Activated naive CD4-positive, alpha-beta T cell treated with anti-CD3 and anti-CD28 coated beads, Interleukin-2, amount 50 U/mL, for 16 hours (primary cell): ENCODE results near the gene NFIB.

Experiments used
- DNase-seq: peaks from one replicate; pipeline ENCODE4 v3.0.0-alpha.2; 2020

The NFIB gene

DNA sequence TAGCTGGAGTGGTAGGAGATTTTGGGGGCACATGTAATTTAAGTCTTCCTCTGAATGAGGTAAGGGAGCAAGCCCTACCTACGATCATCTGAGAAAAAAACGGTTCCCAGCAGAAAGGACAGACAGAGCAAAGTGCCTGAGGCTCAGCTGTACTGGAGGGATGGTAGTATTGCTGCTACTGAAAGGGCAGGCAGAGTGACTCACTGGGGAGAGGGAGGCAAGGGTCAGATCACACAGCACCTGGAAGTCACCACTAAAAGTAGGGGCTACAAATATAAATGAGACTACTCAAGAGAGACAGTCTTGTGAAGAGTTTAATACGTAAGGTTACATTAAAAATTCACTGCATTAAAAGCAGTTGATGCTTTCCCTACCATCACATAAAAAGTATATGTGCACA, 75.9 kb downstream of the NFIB start:
- no peak for DNase-seq

DNA sequence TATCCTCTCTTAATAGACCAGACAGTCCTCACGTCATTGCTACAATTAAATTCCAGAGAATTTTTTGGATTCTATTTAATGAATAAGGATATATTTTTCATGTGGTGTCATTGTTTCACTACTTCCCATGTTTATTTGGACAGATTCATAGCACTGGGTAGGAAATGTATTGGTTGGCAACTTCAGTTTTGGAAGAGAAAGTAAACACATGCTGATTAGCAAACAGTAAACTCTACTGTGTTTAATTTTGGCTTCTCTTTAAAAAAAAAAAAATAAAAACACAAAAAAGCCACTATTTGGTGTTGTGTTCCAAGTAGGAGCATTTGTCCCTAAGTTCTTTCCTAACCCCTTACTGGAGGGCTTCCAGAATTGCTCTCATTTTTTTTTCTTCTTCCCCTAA, 77.3 kb downstream of the NFIB start:
- DNase-seq, result no peak

DNA sequence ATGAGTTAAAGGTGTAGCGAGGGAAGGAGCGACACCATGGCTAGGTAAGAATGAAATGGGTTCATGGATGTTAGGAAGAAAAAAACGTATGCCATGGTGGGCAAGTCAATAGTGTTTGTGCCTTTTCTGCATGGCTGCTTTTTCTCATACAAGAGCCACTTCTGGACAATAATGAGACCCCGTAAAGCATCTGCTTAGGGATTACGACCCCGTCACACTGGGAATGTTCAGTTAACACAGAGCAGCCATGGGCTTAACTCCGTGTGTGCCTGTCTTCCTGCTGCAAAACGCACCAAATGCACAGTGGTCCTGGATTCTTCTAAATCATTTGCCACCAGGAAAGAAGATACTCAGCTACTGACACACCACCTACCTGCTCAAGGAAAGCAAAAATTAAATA, 81.8 kb downstream of the NFIB start:
- DNase-seq, result no peak

- DNase-seq, result no peak
Measured at GRCh38 chr9:14231196-14231990, 82.5 kb downstream of the NFIB start.

GRCh38 chr9:14228602-14229001, 85.3 kb downstream of the NFIB start:
- no peak for DNase-seq

DNA sequence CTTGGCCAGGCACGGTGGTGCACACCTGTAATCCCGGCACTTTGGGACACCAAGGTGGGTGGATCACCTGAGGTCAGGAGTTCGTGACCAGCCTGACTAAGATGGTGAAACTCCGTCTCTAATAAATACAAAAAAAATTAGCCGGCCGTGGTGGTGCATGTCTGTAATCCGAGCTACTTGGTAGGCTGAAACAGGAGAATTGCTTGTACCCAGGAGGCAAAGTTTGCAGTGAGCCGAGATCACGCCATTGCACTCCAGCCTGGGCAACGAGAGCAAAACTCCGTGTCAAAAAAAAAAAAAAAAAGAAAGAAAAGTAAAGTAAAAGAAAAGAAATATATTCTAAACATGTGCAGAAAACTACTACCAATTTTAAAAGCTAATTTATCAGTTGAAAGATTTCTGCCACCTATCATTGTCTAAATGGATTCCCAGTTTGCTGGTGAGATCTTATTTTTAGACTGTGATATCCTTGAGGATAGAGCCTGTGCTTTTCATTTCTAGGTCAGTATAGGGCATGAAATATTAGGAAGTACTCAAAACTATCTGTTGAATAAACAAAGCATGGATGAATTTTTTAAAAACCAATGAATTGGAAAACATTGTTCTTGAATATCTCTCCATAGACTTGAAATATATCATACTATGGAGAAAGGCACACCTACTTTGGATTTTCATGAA, 86.9 kb downstream of the NFIB start:
- DNase-seq, result no peak

DNA sequence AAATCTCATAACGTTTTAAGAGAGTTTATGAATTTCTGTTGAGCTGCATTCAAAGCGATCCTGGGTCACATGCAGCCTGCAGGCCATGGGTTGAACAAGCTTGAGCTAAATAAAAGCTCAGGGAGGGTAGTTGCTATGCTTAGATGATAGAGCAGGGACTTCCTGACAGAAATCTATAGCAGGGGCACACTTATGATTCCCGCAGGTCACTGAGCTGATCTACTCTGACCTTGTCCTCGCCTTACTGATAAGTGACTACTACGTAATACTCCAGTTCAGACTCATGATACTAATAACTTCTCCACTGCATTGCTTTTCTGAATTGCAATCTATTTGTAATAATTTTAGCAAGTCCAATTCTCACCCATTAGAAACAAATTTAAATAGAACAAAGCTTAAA, 90.9 kb downstream of the NFIB start:
- no peak for DNase-seq

GRCh38 chr9:14222149-14222835, 91.6 kb downstream of the NFIB start:
- no peak for DNase-seq

- no peak for DNase-seq
Measured at GRCh38 chr9:14221558-14221957, 92.4 kb downstream of the NFIB start.

DNA sequence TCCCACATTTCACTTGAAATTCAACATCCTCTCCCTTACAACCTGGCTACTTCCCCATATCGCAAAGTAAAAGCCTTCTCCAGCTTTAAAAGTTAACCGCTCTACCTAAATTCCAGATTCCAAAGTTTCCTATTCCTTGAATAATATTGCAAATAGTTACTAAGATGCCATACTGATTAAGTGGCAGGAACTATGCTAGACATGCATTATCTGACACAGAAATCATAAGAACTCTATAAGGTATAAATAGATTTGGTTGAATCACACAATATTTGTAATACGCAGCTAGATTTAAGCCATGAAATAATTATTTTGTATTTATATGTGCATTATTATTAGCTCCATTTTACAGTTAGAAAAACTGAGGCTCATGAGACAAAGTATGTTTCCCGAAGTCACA, 92.8 kb downstream of the NFIB start:
- no peak for DNase-seq

DNA sequence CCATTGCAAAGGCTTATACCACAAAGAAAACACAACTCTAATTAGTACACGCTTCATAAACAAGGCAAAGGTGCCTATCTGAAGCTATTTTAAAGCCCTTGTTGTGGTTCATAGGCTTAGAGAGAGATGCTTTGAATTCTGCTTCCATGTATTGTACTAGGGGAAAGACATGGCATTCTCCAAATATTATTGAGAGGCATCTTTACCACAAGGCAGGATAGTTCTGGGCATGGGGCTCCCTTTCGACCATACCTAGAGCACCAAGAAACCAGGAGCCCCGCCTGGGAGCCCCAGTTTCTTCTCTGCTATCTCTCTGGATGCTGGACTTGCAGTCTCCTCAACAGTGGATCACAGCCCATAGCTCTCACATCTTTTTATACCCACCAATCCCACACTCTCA, 93.7 kb downstream of the NFIB start:
- no peak for DNase-seq

GRCh38 chr9:14219850-14220249, 94.1 kb downstream of the NFIB start:
- DNase-seq, result no peak

GRCh38 chr9:14218253-14218652, 95.7 kb downstream of the NFIB start:
- no peak for DNase-seq

- DNase-seq, result no peak
Measured at GRCh38 chr9:14216612-14217194, 97.2 kb downstream of the NFIB start.

DNA sequence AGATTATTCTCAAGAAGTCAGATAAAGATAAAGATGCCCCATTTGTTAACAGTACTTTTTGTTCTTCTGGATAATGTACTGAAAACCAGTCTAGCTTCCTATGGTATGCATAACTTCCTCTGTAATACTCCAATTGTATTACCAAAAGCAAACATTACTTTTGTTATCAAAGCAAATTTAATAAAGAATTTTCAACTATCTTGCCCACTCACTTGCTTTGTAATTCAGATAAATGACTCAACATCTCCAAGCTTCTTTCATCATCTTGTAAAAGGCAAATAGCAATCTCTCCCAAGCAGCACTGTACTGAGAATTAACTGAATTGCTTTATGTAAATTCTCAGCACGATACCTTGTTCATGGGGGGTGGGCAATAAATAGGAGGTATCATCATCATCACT, 98.3 kb downstream of the NFIB start:
- DNase-seq, result no peak

- no peak for DNase-seq
Measured at GRCh38 chr9:14214693-14215092, 99.2 kb downstream of the NFIB start.

GRCh38 chr9:14214065-14214684, 99.8 kb downstream of the NFIB start:
- no peak for DNase-seq

- no peak for DNase-seq
Measured at GRCh38 chr9:14213504-14213903, 100.4 kb downstream of the NFIB start.

DNA sequence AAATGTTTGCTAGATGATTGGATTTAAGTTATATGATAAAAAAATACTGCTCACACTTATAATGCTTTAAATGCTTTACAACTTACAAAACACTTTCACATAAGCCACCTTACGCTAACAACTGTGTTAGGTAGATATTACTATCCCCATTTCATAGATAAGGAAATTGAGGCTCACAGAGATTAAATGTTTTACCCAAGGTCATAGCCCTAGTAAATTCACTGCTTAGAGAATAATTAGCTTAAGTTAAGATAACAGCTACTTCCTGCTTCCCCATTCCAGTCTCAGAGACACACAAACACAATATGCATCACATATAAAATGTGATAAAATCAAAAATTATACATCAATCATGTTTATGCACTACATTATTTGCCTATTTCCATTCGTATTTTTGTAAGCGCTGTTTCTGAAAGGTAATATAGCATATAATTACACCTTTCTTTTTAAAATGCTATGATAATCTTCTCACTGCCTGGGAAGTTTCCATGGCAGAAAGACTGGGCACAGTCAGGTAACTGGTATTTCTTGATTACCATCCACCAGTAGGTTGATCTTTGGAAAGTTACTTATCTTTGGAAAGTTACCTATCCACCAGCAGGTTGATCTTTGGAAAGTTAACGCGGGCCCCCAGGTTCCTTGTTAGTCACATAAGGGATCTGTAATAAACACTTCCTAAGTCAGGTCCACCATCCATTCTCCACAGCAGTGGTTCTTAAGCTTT, 101.1 kb downstream of the NFIB start:
- DNase-seq, result no peak

GRCh38 chr9:14212077-14212476, 101.9 kb downstream of the NFIB start:
- DNase-seq, result no peak

GRCh38 chr9:14211564-14211963, 102.4 kb downstream of the NFIB start:
- no peak for DNase-seq

DNA sequence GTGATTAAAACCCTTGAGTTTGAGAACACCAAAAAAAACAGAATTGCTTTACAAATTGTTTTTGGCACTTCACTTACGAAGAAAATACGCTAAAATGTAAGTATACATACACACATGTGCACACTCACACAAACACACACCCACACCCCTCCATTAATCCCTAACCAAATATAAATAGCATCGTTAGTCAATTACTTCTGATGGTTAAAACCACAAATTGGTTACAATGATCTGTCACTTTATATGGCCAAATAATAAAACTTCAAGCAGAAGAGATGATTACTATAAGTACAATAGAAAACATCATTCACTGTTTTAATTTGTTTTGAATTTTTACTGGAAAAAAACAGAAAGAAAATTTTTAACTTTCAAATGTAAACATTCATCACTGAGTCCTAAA, 103.5 kb downstream of the NFIB start:
- no peak for DNase-seq
